GM12878 (cell line): ENCODE data around the gene MMP24. TPM values are rescaled to one million over a fixed set of nuclear protein-coding genes. Genes with fewer than 3 reads are reported as not detected.

ENCODE experiments used
- ATAC-seq: fragments of 200-7000 bp; cut with Tn5 transposase; 3 replicates; pipeline ENCODE4 v1.9.1; 2020; ENCODE audit warnings: mild to moderate bottlenecking, moderate library complexity
- BruUV-seq: library from RNA; stranded (reverse); fragments of 400-500 nt; replicated peaks from 2 replicates; lab custom pipeline; 2021; lab: Mats Ljungman, UMichigan
- CTCF ChIA-PET: fragments of 300-600 bp; sonication (Branson Sonifier 250); formaldehyde crosslinking; extraction: SDS; loops from one replicate; lab custom pipeline; 2021; ENCODE audit warnings: inconsistent platforms; lab: Yijun Ruan, JAX
- POLR2A ChIA-PET: fragments of 350-600 bp; formaldehyde crosslinking; extraction: SDS; loops from one replicate; lab custom pipeline; 2021; ENCODE audit warnings: inconsistent platforms; lab: Charles Lee
- RAD21 ChIA-PET: fragments of 300-600 bp; sonication (Branson Sonifier 250); formaldehyde crosslinking; loops from one replicate; lab custom pipeline; 2023; ENCODE audit warnings: antibody characterized with exemption; ENCODE audit not compliant: unreplicated experiment; lab: Charles Lee
- SMC1A ChIA-PET: fragments of 300-600 bp; sonication (Branson Sonifier 250); formaldehyde crosslinking; loops from one replicate; lab custom pipeline; 2023; ENCODE audit not compliant: unreplicated experiment, uncharacterized antibody; lab: Charles Lee
- DNase-seq: peaks from one replicate; pipeline ENCODE4 v3.0.0-alpha.2; 2011; ENCODE audit warnings: low read depth, low spot score
- FAIRE-seq: peaks from 3 replicates; lab custom pipeline; 2011; peaks lifted over from hg19 to GRCh38; lab: Jason Lieb, UNC
- H2AFZ ChIP-seq: 2 replicates; pipeline ENCODE4 v1.6.0; 2011; ENCODE audit warnings: low read depth, low read length, control low read depth; ENCODE audit not compliant: control insufficient read depth
- H3K27ac ChIP-seq: 2 replicates; pipeline ENCODE4 v1.5.1; 2011; ENCODE audit warnings: control low read depth; ENCODE audit not compliant: control insufficient read depth, insufficient read depth
- H3K27me3 ChIP-seq, 2 experiments: replicated peaks in 1 of 2; 2 replicates each; pipeline versions ENCODE4 v1.6.0 to v1.6.1; 2011; ENCODE audit warnings: low read length in 1 of 2; ENCODE audit not compliant: control insufficient read depth in 2 of 2, insufficient read depth in 2 of 2
- H3K36me3 ChIP-seq, 2 experiments: 2 replicates each; pipeline ENCODE4 v1.5.1; 2011; ENCODE audit warnings: low read length in 1 of 2; ENCODE audit not compliant: control insufficient read depth in 2 of 2, insufficient read depth in 2 of 2
- H3K4me1 ChIP-seq: 2 replicates; pipeline ENCODE4 v1.6.1; 2011; ENCODE audit warnings: mild to moderate bottlenecking, low read length, moderate library complexity, mixed read lengths; ENCODE audit not compliant: control insufficient read depth, insufficient read depth
- H3K4me2 ChIP-seq: 2 replicates; pipeline ENCODE4 v1.6.0; 2011; ENCODE audit warnings: control low read depth; ENCODE audit not compliant: control insufficient read depth, insufficient read depth
- H3K4me3 ChIP-seq: fragments of 200-600 bp; sonication (generic); 2 replicates; pipeline ENCODE4 v1.5.1; 2016
- H3K79me2 ChIP-seq: 2 replicates; pipeline ENCODE4 v1.6.0; 2011; ENCODE audit warnings: low read length; ENCODE audit not compliant: control insufficient read depth, insufficient read depth
- H3K9ac ChIP-seq: 2 replicates; pipeline ENCODE4 v1.8.0; 2011; ENCODE audit warnings: low read length, control low read depth, mixed read lengths; ENCODE audit not compliant: control insufficient read depth, insufficient read depth
- H3K9me3 ChIP-seq: replicated peaks from 3 replicates; pipeline ENCODE4 v1.5.1; 2011; ENCODE audit warnings: mild to moderate bottlenecking, low read length; ENCODE audit not compliant: control insufficient read depth, insufficient read depth
- H4K20me1 ChIP-seq: 2 replicates; pipeline ENCODE4 v1.6.0; 2011; ENCODE audit not compliant: control insufficient read depth, insufficient read depth
- FOS ChIP-seq: IDR thresholded peaks from 3 replicates; pipeline ENCODE4 v1.6.1; 2011; ENCODE audit warnings: borderline replicate concordance; ENCODE audit not compliant: insufficient read length; ENCODE audit errors: extremely low read depth
- IRF5 ChIP-seq: fragments of 450-650 bp; IDR thresholded peaks from 2 replicates; pipeline ENCODE4 v1.6.1; 2017; ENCODE audit warnings: borderline replicate concordance
- JUNB ChIP-seq: IDR thresholded peaks from 2 replicates; pipeline ENCODE4 v1.6.1; 2016; ENCODE audit warnings: antibody characterized with exemption, mild to moderate bottlenecking
- MEF2B ChIP-seq: fragments of 450-650 bp; IDR thresholded peaks from 2 replicates; pipeline ENCODE4 v1.6.1; 2018; ENCODE audit warnings: mild to moderate bottlenecking, moderate library complexity; ENCODE audit not compliant: partially characterized antibody, poor library complexity, severe bottlenecking
- MYB ChIP-seq: fragments of 150-350 bp; IDR thresholded peaks from 2 replicates; pipeline ENCODE4 v1.6.1; 2014; ENCODE audit warnings: mild to moderate bottlenecking, low read depth, low read length, borderline replicate concordance
- SKIL ChIP-seq: fragments of 450-650 bp; IDR thresholded peaks from 2 replicates; pipeline ENCODE4 v1.6.1; 2017; ENCODE audit warnings: mild to moderate bottlenecking, low read depth, inconsistent platforms; ENCODE audit not compliant: poor library complexity, severe bottlenecking
- ZSCAN29 ChIP-seq: fragments of 450-650 bp; IDR thresholded peaks from 2 replicates; pipeline ENCODE4 v1.6.1; 2017; ENCODE audit warnings: mild to moderate bottlenecking, moderate library complexity
- WGBS: methylation state at CpG from one replicate; pipeline ENCODE4 v1.1.6; 2016; ENCODE audit warnings: low lambda C conversion rate; ENCODE audit not compliant: insufficient replicate concordance, insufficient coverage; ENCODE audit errors: missing lambda C conversion rate; 5-methylcytosine and 5-hydroxymethylcytosine counted together
- in situ Hi-C: fragments of 300-500 bp; cut with MboI; formaldehyde crosslinking; loops from 9 replicates; pipeline ENCODE4 v1.14.3; 2018; ENCODE audit warnings: mixed read lengths
- intact Hi-C: fragments of 100-400 bp; cut with micrococcal nuclease; formaldehyde crosslinking; loops from one replicate; pipeline ENCODE4 v1.14.2; 2022; ENCODE audit not compliant: unreplicated experiment
- polyA plus RNA-seq, 11 experiments: library from polyadenylated mRNA; depleted of rRNA in 4 of 11; unstranded in 6 of 11; stranded (reverse) in 5 of 11; fragments of >200 nt; fragmentation: Nextera tagmentation in 4 of 11; fragmentation: Illumina TruSeq in 1 of 11; extraction: Ambion mirVana in 4 of 11; extraction: Trizol in 1 of 11; gene quantifications; 1 replicate in 1 of 11; 2 replicates in 10 of 11; pipeline versions ENCODE4 v1.2.1 to v1.2.3, GENCODE V29; 2011 to 2016; ENCODE audit warnings: inconsistent platforms in 2 of 11, missing spikeins in 2 of 11, low read depth in 1 of 11
- total RNA-seq, 4 experiments: library from RNA; depleted of rRNA in 3 of 4; stranded (reverse); fragments of >200 nt in 3 of 4; fragmentation: Illumina TruSeq in 1 of 4; extraction: Trizol in 1 of 4; gene quantifications; 2 replicates each; pipeline versions ENCODE4 v1.2.1 to v1.2.3, GENCODE V29; 2013 to 2021

Gene MMP24
- total and polyA plus RNA-seq, 10 of the 15 experiments (the other 5 are each of a cell fraction or from before 2014, with no cell fraction given): 0.01 to 0.11 (median 0.04) TPM; not detected in 5

GRCh38 chr20:35311822-35312221 is 85.3 kb downstream of the MMP24 start:
- no TSS peak for BruUV-seq
- no peak overlapping the region for H3K4me2 ChIP-seq
- no peaks in the 10 kb centered on the region for H3K9me3 ChIP-seq
- RAD21 ChIA-PET: no interaction called here
- no peak overlapping the region for H3K27ac ChIP-seq
- intact Hi-C loops (no loop called here), in situ Hi-C loops (no loop called here)
- 51% methylated on average over 5 of the region's 5 CpGs for WGBS
- POLR2A ChIA-PET: no interaction called here
- SMC1A ChIA-PET: no interaction called here
- no peaks in the 10 kb centered on the region for H3K4me1 ChIP-seq
- DNase-seq (no peak), ATAC-seq (no peak)
- no peak overlapping the region for H3K4me3 ChIP-seq
- CTCF ChIA-PET: interaction anchor here (0.8 to 3.8 kb wide), 3 partner anchors 9 to 136 kb away, joined by 3 to 20 read pairs (median 7); no protein-coding TSS in a partner anchor
- H2AFZ ChIP-seq: no peak overlapping the region
- no peaks in the 10 kb centered on the region for H4K20me1 ChIP-seq
- H3K79me2 ChIP-seq: no peaks in the 10 kb centered on the region
- H3K9ac ChIP-seq: no peak overlapping the region
- TF ChIP-seq IRF5: no peak
- no peak for TF ChIP-seq SKIL
- no peak for TF ChIP-seq MYB
- no peak for TF ChIP-seq ZSCAN29
- TF ChIP-seq MEF2B: no peak
- no peak for TF ChIP-seq FOS
- TF ChIP-seq JUNB: 0 out of 2 replicates have a peak, but pooled peaks have one; percentile 6
- TF ChIP-seq, all 136 proteins: peak for 1
- H3K27me3 ChIP-seq: no peaks in the 10 kb centered on the region
- no peak for FAIRE-seq
- H3K36me3 ChIP-seq: no peaks in the 10 kb centered on the region; a peak in 1 of 4 replicates
